Fibroblast of villous mesenchyme (primary cell): ENCODE data around the gene IL17REL. TPM values are rescaled to one million over a fixed set of nuclear protein-coding genes. Genes with fewer than 3 reads are reported as not detected.

Source experiments
- DNase-seq: peaks from one replicate; pipeline ENCODE4 v3.0.0-alpha.2; 2010; ENCODE audit warnings: low read depth
- H3K4me3 ChIP-seq: 2 replicates; pipeline ENCODE4 v1.5.1; 2011; ENCODE audit warnings: low read depth, mild to moderate bottlenecking, low read length
- CTCF ChIP-seq: IDR thresholded peaks from 2 replicates; pipeline ENCODE4 v1.5.1; 2012; ENCODE audit warnings: low read depth, mild to moderate bottlenecking, low read length; ENCODE audit not compliant: insufficient read depth
- total RNA-seq: library from RNA; depleted of rRNA; stranded (reverse); fragments of >200 nt; gene quantifications from 2 replicates; pipeline ENCODE4 v1.2.3, GENCODE V29; 2012

IL17REL gene
- total RNA-seq, 1 donor: not detected

GRCh38 chr22:49977578-49977977 lies 35.0 kb downstream of the IL17REL start:
- H3K4me3 ChIP-seq: no peak overlapping the region
- no peak for DNase-seq
- TF ChIP-seq CTCF: no peak

- no peak overlapping the region for H3K4me3 ChIP-seq
- no peak for DNase-seq
- no peak for TF ChIP-seq CTCF
These were observed 36.0 kb downstream of the IL17REL start for GRCh38 chr22:49976439-49977175.

- DNase-seq: no peak
- no peak overlapping the region for H3K4me3 ChIP-seq
- TF ChIP-seq CTCF: no peak
These were observed 36.8 kb downstream of the IL17REL start for GRCh38 chr22:49975543-49976389.

- no peak for TF ChIP-seq CTCF
- DNase-seq: no peak
- no peak overlapping the region for H3K4me3 ChIP-seq
These were observed 39.3 kb downstream of the IL17REL start for GRCh38 chr22:49973018-49973961.

GRCh38 chr22:49972163-49973017 lies 40.2 kb downstream of the IL17REL start:
- no peak for DNase-seq
- TF ChIP-seq CTCF: no peak
- no peak overlapping the region for H3K4me3 ChIP-seq
